Stimulated activated CD4-positive, alpha-beta T cell treated with anti-CD3 and anti-CD28 coated beads, Interleukin-2, amount 100 ng/mL, for 48 hours (primary cell): ENCODE measurements around the gene SEZ6L2.
"Not testable (repeated sequence)": the region's sequence is repeated elsewhere in the genome, so short reads cannot be mapped to it uniquely, and the experiment has no call there.

ENCODE experiments used
- DNase-seq, 2 donors: peaks; one replicate each; pipeline ENCODE4 v3.0.0-alpha.2; 2020

SEZ6L2 gene

DNA sequence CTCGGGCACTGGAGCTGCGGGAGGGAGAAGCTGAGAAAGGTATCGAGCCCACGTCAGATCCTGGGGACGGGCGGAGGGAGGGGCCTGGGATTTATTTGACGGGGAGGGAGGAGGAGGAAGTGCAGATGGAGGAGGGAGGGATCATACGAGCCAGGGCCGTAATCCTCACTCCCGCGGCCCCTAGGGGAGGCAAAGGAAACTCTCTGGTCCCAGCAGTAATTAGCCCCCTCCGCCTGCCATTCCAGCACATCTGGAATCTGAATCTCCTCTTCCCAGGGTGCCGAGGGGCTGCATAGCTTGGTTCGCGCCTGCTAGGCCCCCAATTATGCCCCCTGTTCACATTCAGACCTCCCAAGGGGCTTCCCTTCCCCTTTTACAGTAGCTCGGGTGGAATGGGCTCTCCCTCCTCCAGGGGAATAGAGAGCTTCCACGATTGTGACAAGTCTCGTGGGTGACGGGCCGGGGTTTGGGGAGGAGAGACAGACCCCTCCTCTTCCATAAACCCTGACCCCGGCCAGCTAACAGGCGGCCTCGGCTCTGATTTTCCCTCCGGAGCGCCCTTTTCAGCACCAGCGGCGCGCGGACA is at the start of gene SEZ6L2:
Gene SEZ6L2 (minus strand): TSS at position 35 of the 586 bp plus-strand sequence. CDS start 531 bp downstream, outside the sequence.
- peak; percentile 80 to 85 for DNase-seq

GRCh38 chr16:29947897-29948296 is 48.5 kb upstream of the SEZ6L2 start:
- no peak for DNase-seq

GRCh38 chr16:29943846-29944799 is 44.8 kb upstream of the SEZ6L2 start:
- no peak for DNase-seq

- DNase-seq = no peak
Measured at GRCh38 chr16:29940656-29941055, 41.3 kb upstream of the SEZ6L2 start.

- not testable (repeated sequence) for DNase-seq
Measured at GRCh38 chr16:29931750-29932149, 32.4 kb upstream of the SEZ6L2 start.

- no peak for DNase-seq
Measured at GRCh38 chr16:29927070-29927905, 27.9 kb upstream of the SEZ6L2 start.

DNA sequence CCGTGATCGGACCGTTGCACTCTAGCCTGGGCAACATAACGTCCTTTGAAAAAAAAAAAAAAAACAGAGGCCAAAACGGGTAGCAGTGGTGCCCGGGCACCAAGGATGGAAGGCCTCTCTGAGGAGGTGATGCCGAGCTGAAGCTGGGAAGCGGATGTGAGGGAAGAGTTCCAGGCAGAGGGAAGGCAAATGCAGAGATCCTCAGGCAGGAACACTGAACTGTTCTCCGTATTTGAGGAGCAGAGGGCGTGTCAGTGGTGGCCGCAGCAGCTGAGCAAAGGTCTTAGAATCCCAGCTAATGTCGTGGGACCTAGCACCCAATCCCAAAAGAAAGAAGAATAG is 27.3 kb upstream of the SEZ6L2 start:
- peak in 1 of 2 donors; percentile 4 for DNase-seq

DNA sequence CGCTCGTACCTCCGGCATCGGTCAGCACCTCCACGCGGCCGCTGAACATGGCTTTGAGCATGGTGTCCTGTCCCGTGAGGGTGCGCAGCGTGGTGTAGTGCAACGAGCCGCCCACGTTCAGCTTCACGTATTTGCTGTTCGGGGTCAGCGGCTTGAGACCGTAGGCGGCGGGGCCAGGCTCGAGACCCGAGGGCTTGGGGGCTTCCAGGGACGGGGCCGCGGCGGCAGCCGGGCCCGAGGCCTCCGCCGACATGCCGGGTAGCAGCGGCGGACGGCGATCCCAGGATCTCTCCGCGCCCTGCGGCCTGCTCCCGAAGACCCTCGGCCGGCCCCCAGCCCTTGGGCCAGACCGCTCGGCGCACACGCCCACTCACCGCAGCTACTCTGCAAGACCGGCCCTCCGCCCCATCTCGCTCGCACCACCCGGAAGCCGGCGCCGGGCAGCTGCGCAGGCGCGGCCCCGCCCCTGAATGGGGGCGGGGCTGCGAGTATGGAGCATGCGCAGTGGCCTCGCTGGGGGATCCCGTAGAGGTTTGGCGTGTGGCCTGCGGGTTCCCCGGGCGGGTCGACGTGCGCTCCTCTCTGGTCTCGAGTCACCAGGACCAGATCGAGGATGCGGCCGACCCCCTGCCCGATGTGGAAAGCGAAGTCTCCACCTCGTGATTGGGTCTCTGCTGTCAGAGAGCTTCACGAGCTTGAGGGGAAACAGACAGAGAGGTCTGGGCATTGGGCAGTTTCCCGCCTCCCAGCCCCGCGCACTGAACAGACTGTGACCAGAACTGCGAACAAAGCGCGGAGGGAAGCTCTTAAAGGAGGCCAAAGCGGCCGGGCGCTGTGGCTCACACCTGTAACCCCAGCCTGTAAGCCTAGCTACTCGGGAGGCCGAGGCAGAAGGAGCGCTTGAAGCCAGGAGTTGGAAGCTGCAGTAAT is 26.7 kb upstream of the SEZ6L2 start, which contains the start of gene KCTD13:
Gene KCTD13 (minus strand): TSS at position 446 of the 930 bp plus-strand sequence. CDS start 193 bp downstream, at position 253.
- peak; percentile 88 to 95 for DNase-seq

- DNase-seq = no peak
Measured at GRCh38 chr16:29925105-29925756, 25.9 kb upstream of the SEZ6L2 start.

DNA sequence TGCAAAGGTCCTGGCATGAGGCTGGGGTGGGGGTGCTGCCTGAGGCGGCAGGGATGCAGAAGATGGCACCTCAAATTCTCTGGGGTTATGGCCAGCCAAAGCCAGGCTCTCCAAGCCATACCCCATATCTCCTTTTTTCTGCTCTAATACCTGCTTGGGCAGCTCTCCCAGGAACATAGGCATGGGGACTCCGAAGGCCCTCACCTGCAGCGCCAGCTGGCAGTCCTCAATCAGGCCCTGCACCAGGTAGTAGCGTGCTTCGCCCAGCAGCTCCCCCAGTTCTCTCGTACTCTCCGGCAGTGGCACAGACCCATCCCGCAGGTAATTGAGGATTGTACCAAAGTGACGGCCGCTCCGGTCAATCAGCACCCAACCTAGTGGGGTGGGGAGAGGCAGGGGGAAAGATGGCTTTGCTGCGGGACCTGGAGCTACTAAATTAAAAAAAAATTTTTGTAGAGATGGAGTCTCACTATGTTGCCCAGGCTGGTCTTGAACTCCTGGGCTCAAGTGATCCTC is 23.7 kb upstream of the SEZ6L2 start:
- no peak for DNase-seq

GRCh38 chr16:29922326-29922725 is 23.0 kb upstream of the SEZ6L2 start:
- DNase-seq = no peak

GRCh38 chr16:29921034-29921385 is 21.7 kb upstream of the SEZ6L2 start:
- no peak for DNase-seq

GRCh38 chr16:29920288-29921033 is 21.1 kb upstream of the SEZ6L2 start:
- no peak for DNase-seq

GRCh38 chr16:29916979-29917378 is 17.6 kb upstream of the SEZ6L2 start:
- no peak for DNase-seq

DNA sequence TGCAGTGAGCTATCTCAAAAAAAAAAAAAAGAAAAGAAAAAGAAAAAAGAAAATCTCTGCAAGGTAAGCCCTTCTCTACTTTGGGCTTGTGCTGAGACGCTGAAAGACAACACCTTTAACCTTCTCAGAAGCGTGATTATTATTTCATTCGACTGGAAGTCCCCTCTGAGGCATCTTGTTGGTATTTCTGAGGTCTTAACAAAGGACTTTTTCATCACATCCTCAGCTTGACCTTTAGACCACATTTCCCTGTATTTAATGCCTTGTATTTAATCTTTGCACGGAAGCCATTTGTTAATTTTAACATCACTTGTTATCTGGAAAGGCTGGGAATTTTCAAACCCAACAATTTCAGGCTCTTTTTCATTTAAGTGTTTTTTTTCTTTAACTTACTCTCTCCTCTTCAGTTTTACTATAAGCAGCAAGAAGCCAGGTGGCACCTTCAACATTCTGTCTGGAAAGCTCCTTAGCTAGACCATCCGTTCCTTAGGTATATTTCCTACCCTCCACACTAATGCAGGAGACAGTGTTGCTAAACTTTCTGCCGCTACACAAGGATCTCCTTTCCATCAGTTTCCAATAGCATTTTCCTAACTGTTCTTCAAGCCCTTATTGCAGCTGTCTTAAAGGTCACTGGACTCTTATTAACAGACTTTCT is 16.4 kb upstream of the SEZ6L2 start:
- DNase-seq = no peak

DNA sequence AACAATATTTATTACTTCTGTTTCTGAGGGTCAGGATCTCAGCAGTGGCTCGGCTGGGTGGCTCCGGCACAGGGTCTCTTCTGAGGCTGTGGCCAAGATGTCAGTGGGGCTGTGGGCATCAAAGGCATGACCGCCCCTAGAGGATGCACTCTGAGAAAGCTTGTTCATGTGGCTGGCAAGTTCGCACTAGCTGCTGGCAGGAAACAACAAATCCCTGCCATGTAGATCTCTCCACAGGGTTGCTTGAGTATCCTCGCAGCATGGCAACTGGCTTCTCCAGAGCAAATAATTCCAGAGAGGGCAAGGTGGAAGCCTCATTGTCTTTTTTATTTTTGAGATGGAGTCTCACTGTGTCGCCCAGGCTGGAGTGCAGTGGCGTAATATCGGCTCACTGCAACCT is 14.2 kb upstream of the SEZ6L2 start:
- DNase-seq = no peak

DNA sequence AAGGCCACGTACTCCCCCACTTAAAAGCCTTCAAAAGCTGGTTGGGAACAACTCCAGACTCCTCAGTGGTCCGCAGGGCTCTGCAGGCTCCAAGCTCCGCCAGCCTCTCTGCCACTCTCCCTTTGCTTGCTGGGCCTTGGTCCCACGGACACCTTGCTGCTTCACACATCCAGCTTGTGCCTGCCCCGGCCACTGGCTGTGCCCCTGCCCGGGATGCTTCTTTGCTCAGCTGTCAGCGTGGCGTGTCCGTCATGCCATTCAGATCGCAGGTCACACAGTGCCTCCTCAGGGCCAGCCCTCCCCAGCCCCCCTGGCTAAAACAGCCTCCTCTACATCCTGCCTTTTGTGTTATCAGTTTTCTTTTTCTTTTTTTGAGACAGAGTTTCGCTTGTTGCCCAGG is 12.7 kb upstream of the SEZ6L2 start:
- no peak for DNase-seq

- no peak for DNase-seq
Measured at GRCh38 chr16:29911676-29912010, 12.3 kb upstream of the SEZ6L2 start.

DNA sequence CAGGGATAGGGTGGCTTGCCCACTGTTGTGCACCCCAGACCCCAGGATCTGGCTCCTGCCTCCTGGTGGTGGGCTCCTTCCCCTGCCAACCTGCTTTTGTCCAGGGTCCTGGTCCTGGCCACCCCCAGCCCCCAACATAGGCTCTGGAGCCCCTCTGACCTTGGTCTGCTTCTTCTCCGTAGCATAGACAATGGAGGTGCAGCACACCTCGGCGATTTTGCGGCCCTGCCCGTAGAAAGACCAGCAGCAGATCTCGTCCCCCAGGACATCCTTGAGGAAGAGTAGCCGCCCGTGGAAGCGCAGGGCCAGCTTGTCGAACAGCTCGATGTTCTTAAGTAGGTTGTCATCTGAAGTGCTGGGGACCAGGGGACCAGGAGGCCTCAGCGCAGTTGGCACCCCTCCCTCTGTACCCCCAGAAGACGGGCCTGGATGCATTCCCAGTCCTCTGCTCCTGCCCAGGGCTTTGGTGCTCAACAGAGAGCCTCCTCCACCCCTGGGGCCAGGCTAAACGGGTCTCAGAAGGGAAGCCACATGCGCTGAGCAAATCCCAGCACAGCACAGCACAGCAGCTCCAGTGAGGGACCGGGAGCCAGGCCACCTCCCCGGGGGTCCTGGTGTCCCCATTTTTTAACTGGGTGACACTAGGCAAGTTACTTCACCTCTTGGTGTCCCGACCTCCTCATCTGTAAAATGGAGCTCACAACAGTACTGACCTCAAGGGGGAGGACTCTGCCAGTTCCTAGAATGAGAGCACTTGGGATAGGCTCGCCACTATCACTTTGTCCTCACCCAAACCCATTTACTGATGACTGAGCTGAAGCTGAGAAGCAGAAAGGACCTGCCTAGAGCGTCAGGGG is 11.7 kb upstream of the SEZ6L2 start:
- no peak for DNase-seq
